PC-3 (cell line): ENCODE measurements around the gene PTGDS. TPM values are rescaled to one million over a fixed set of nuclear protein-coding genes. Genes with fewer than 3 reads are reported as not detected.

Experiments
- ATAC-seq: fragments of 200-7000 bp; cut with Tn5 transposase; 2 replicates; pipeline ENCODE4 v1.9.1; 2020; ENCODE audit warnings: mild to moderate bottlenecking, moderate library complexity
- BruUV-seq: library from RNA; stranded (reverse); fragments of 400-500 nt; replicated peaks from 2 replicates; lab custom pipeline; 2021; lab: Mats Ljungman, UMichigan
- CTCF ChIA-PET: fragments of 300-600 bp; sonication (Branson Sonifier 250); formaldehyde crosslinking; loops from one replicate; lab custom pipeline; 2022; ENCODE audit warnings: antibody characterized with exemption; lab: Charles Lee
- POLR2A ChIA-PET: fragments of 300-600 bp; sonication (Branson Sonifier 250); formaldehyde crosslinking; loops from one replicate; lab custom pipeline; 2022; ENCODE audit warnings: antibody characterized with exemption; ENCODE audit not compliant: unreplicated experiment; lab: Charles Lee
- DNase-seq: peaks from one replicate; pipeline ENCODE4 v3.0.0-alpha.2; 2015
- H2AFZ ChIP-seq: fragments of 300-600 bp; sonication (generic); 2 replicates; pipeline ENCODE4 v1.6.0; 2016; ENCODE audit warnings: antibody characterized with exemption, low read length
- H3F3A ChIP-seq: fragments of 300-600 bp; sonication (generic); one replicate; pipeline ENCODE4 v1.6.0; 2017; ENCODE audit warnings: antibody characterized with exemption, low read length, control low read depth, mild to moderate bottlenecking; ENCODE audit not compliant: unreplicated experiment
- H3K27ac ChIP-seq: fragments of 300-600 bp; sonication (generic); 2 replicates; pipeline ENCODE4 v1.5.1; 2016; ENCODE audit warnings: mild to moderate bottlenecking, low read length
- H3K27me3 ChIP-seq: fragments of 300-600 bp; sonication (generic); 2 replicates; pipeline ENCODE4 v1.6.1; 2016; ENCODE audit warnings: low read length, mixed read lengths
- H3K36me3 ChIP-seq: fragments of 300-600 bp; sonication (generic); 2 replicates; pipeline ENCODE4 v1.6.1; 2016; ENCODE audit warnings: low read depth, mixed run types, low read length, mixed read lengths
- H3K4me1 ChIP-seq: fragments of 300-600 bp; sonication (generic); 2 replicates; pipeline ENCODE4 v1.5.1; 2016; ENCODE audit warnings: low read length; ENCODE audit not compliant: insufficient read depth
- H3K4me2 ChIP-seq: fragments of 300-600 bp; sonication (generic); 2 replicates; pipeline ENCODE4 v1.6.0; 2016; ENCODE audit warnings: low read length
- H3K4me3 ChIP-seq: fragments of 300-600 bp; sonication (generic); 2 replicates; pipeline ENCODE4 v1.5.1; 2016; ENCODE audit warnings: mild to moderate bottlenecking, low read length, mixed read lengths
- H3K79me2 ChIP-seq: fragments of 300-600 bp; sonication (generic); 2 replicates; pipeline ENCODE4 v1.6.1; 2017; ENCODE audit warnings: low read length, mixed read lengths
- H3K9ac ChIP-seq: fragments of 300-600 bp; sonication (generic); 2 replicates; pipeline ENCODE4 v1.6.0; 2016; ENCODE audit warnings: mild to moderate bottlenecking, low read length
- H3K9me2 ChIP-seq: fragments of 300-600 bp; sonication (generic); replicated peaks from 2 replicates; pipeline ENCODE4 v1.6.1; 2016; ENCODE audit warnings: mixed run types, low read length, mixed read lengths
- H3K9me3 ChIP-seq: fragments of 300-600 bp; sonication (generic); 2 replicates; pipeline ENCODE4 v1.6.1; 2016; ENCODE audit warnings: low read length, mixed read lengths
- H4K20me1 ChIP-seq: fragments of 300-600 bp; sonication (generic); 2 replicates; pipeline ENCODE4 v1.6.1; 2016; ENCODE audit warnings: low read length, mixed read lengths
- EZH2 ChIP-seq: fragments of 300-600 bp; sonication (generic); IDR thresholded peaks from one replicate; pipeline ENCODE4 v1.6.1; 2017; ENCODE audit warnings: antibody characterized with exemption, mild to moderate bottlenecking, low read length; ENCODE audit not compliant: unreplicated experiment
- EZH2phosphoT487 ChIP-seq: fragments of 300-600 bp; sonication (generic); IDR thresholded peaks from 2 replicates; pipeline ENCODE4 v1.6.1; 2018; ENCODE audit warnings: mild to moderate bottlenecking, antibody characterized with exemption, low read length, borderline replicate concordance
- intact Hi-C: fragments of 100-400 bp; cut with micrococcal nuclease; formaldehyde crosslinking; loops from 2 replicates; pipeline ENCODE4 v1.9.0; 2023
- total RNA-seq: library from RNA; depleted of rRNA; stranded (reverse); fragments of >200 nt; gene quantifications from 2 replicates; pipeline ENCODE4 v1.2.3, GENCODE V29; 2014
- TF ChIP-seq, protein P1 (sequence below): fragments of 300-600 bp; sonication (generic); conservative IDR thresholded peaks from 2 replicates; pipeline ENCODE4 v1.5.1; 2017; ENCODE audit warnings: antibody characterized with exemption, low read depth, mild to moderate bottlenecking, low read length

The PTGDS gene
- total RNA-seq, 1 experiment from 2014 or later: not detected

DNA sequence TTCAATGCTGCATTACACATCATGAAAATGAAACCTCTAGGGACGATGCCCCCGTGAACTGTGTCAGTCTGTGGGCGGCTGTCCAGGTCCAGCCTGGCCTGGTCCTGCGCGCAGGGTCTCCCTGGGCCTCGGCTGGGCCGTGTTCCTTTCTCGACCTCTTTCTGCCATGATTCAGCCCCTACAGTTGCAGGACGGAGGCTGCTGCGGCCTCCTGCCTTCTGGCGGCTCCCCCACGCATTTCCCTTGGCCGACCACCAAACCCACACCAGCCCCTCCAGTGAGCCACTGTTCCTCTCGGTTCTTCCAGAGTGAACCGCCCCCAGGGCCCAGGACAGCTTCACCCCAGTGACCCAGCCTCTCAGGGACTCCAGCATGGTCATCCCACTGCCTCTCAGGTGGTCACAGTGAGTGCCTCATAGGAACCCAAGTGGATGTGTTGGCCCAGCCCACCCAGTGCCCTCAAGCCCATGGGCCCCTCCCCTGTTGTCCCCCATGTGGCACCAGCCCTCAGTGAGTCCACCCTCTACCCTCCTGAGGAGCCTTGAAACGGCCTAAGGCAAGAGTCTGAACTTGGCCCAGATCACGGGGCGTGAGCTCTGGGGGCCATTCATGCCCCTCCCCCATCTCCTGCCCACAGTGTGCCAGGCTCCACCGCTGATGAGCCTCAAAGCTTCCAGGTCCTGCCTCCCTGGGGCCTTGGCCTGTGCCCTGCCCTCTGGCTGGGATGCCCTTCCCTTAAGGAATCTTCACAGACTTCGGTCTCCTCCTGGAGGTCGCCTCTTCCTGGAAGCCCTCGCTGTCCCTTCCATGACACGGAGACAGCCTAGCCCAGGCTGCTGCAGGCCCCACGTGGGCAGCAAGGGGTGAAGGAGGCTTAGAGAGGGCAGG is 29.1 kb downstream of the PTGDS start:
- Histone ChIP-seq H3K9me3 (no peaks in the 10 kb centered on the region), H3F3A (no peaks in the 10 kb centered on the region), H3K36me3 (no peaks in the 10 kb centered on the region), H4K20me1 (no peaks in the 10 kb centered on the region), H3K4me2 (no peak overlapping the region), H3K4me1 (no peaks in the 10 kb centered on the region), H3K79me2 (no peaks in the 10 kb centered on the region), H3K4me3 (no peak overlapping the region), H3K9ac (no peak overlapping the region), H3K27me3 (no peaks in the 10 kb centered on the region), H2AFZ (no peak overlapping the region), H3K27ac (no peak overlapping the region), H3K9me2 (no peaks in the 10 kb centered on the region)
- DNase-seq: no peak
- TF ChIP-seq EZH2: no peak
- intact Hi-C loops: no loop called here
- BruUV-seq: no TSS peak
- no peak for ATAC-seq
- ChIA-PET POLR2A (no interaction called here), CTCF (no interaction called here)

DNA sequence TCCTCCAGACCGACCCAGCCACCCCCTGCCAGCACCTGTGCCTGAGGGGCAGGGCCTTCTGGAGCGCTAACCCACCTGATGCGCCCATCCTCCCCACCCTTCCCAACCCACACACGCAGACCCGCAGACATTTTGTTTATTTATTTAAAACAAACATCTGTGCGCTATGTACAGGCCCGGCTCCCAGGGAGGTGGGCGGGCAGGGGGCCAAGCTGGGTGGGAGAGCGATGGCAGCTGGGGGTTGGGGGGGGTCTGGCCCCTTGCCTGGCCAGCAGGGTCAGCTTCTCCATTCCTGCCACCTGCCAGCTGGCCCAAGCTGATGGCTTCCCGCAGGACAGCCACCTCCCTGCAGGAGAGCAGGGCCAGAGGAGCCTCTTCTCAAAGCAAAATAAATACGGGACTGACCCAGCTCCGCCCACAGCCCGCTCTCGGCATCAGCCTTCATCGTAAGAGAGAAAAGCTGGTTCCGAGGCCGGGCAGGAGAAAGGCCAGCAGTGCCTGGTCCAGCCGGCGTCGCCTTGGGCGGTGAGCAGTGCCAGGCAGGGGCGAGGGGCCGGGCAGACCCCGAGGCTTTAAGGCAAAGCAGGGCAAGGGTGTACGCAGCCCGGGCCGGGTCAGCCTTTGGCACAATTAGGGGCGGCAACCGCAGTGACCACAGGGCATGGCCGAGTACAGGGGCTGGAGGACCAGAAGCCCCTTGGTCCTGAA is 30.0 kb downstream of the PTGDS start:
- no peak overlapping the region for H3K4me2 ChIP-seq
- no peaks in the 10 kb centered on the region for H3K27me3 ChIP-seq
- no peaks in the 10 kb centered on the region for H3K36me3 ChIP-seq
- no peaks in the 10 kb centered on the region for H3K9me3 ChIP-seq
- CTCF ChIA-PET: no interaction called here
- TF ChIP-seq EZH2phosphoT487 (no peak), EZH2 (no peak)
- TF ChIP-seq, protein P1, sequence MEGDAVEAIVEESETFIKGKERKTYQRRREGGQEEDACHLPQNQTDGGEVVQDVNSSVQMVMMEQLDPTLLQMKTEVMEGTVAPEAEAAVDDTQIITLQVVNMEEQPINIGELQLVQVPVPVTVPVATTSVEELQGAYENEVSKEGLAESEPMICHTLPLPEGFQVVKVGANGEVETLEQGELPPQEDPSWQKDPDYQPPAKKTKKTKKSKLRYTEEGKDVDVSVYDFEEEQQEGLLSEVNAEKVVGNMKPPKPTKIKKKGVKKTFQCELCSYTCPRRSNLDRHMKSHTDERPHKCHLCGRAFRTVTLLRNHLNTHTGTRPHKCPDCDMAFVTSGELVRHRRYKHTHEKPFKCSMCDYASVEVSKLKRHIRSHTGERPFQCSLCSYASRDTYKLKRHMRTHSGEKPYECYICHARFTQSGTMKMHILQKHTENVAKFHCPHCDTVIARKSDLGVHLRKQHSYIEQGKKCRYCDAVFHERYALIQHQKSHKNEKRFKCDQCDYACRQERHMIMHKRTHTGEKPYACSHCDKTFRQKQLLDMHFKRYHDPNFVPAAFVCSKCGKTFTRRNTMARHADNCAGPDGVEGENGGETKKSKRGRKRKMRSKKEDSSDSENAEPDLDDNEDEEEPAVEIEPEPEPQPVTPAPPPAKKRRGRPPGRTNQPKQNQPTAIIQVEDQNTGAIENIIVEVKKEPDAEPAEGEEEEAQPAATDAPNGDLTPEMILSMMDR: no peak
- BruUV-seq: no TSS peak
- no peaks in the 10 kb centered on the region for H3K9me2 ChIP-seq
- H3F3A ChIP-seq: no peaks in the 10 kb centered on the region
- H4K20me1 ChIP-seq: no peaks in the 10 kb centered on the region
- POLR2A ChIA-PET: no interaction called here
- H3K27ac ChIP-seq: no peak overlapping the region
- no peak for DNase-seq
- no peaks in the 10 kb centered on the region for H3K4me1 ChIP-seq
- H3K9ac ChIP-seq: no peak overlapping the region
- no peak overlapping the region for H2AFZ ChIP-seq
- intact Hi-C loops: no loop called here
- no peaks in the 10 kb centered on the region for H3K79me2 ChIP-seq
- H3K4me3 ChIP-seq: no peak overlapping the region
- ATAC-seq: no peak

DNA sequence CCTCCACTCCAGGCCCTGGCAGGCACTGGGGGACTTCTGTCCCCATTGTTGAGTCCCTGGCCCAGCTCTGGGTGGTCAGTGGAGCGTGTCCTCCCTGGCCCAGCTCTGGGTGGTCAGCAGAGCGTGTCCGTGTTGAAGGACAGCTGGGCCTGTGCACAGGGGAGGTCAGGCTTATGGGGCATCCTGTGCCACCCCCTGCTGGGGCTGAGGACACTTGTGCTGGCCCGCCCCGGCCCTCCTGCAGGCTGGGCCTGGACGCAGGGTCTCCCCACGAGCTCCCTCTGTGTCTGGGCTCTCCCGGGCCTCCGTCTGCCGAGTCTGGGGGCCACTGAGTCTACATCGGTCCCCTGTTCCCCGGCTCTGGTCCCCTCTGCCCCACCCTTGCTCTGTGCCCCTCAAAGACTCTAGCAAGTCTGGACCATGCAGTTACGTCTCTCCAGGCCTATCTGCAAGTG is 30.5 kb downstream of the PTGDS start:
- Histone ChIP-seq H3K36me3 (no peaks in the 10 kb centered on the region), H3F3A (no peaks in the 10 kb centered on the region), H3K4me3 (no peak overlapping the region), H4K20me1 (no peaks in the 10 kb centered on the region), H3K79me2 (no peaks in the 10 kb centered on the region), H3K9ac (no peak overlapping the region), H3K9me3 (no peaks in the 10 kb centered on the region), H3K4me2 (no peak overlapping the region), H3K9me2 (no peaks in the 10 kb centered on the region), H3K27ac (no peak overlapping the region), H3K4me1 (no peaks in the 10 kb centered on the region), H2AFZ (no peak overlapping the region), H3K27me3 (no peaks in the 10 kb centered on the region)
- DNase-seq (no peak), ATAC-seq (no peak)
- intact Hi-C loops: no loop called here
- ChIA-PET CTCF (no interaction called here), POLR2A (no interaction called here)
- BruUV-seq: no TSS peak
- TF ChIP-seq EZH2 (no peak), EZH2phosphoT487 (no peak)
- TF ChIP-seq, protein P1: no peak
